Endothelial cell of umbilical vein (primary cell): ENCODE measurements around the gene PGRMC2.

Source experiments
- CTCF ChIP-seq, 2 donors: IDR thresholded peaks; 1 replicate in 1 of 2; 2 replicates in 1 of 2; pipeline ENCODE4 v1.5.1; 2011; ENCODE audit warnings: low read length in 2 of 2, mild to moderate bottlenecking in 2 of 2, moderate library complexity in 2 of 2, control low read depth in 1 of 2, inconsistent platforms in 1 of 2, low read depth in 1 of 2; ENCODE audit not compliant: insufficient read depth in 1 of 2; ENCODE audit errors: extremely low read depth in 1 of 2
- EZH2 ChIP-seq: IDR thresholded peaks from 2 replicates; pipeline ENCODE4 v1.6.1; 2012; ENCODE audit warnings: borderline replicate concordance, low read depth, mild to moderate bottlenecking, moderate library complexity, low read length, inconsistent platforms; ENCODE audit not compliant: severe bottlenecking
- FOS ChIP-seq: IDR thresholded peaks from 2 replicates; pipeline ENCODE4 v1.6.1; 2011; ENCODE audit warnings: mild to moderate bottlenecking, low read length, moderate library complexity, borderline replicate concordance; ENCODE audit not compliant: insufficient read depth
- GATA2 ChIP-seq: IDR thresholded peaks from 2 replicates; pipeline ENCODE4 v1.7.0; 2011; ENCODE audit warnings: low read depth, mild to moderate bottlenecking, moderate library complexity, mixed read lengths, low read length; ENCODE audit not compliant: insufficient read length, insufficient read depth
- MAX ChIP-seq: IDR thresholded peaks from 2 replicates; pipeline ENCODE4 v1.6.1; 2011; ENCODE audit not compliant: insufficient read depth, insufficient read length
- MYC ChIP-seq: IDR thresholded peaks from one replicate; pipeline ENCODE4 v1.6.1; 2011; ENCODE audit warnings: mild to moderate bottlenecking, low read depth, low read length
- POLR2A ChIP-seq: IDR thresholded peaks from 2 replicates; pipeline ENCODE4 v1.6.1; 2012; ENCODE audit warnings: low read depth, mild to moderate bottlenecking, control low read depth, low read length
- POLR2AphosphoS5 ChIP-seq: IDR thresholded peaks from 2 replicates; pipeline ENCODE4 v1.6.1; 2012; ENCODE audit warnings: low read depth, mild to moderate bottlenecking, control low read depth, low read length, moderate library complexity; ENCODE audit not compliant: insufficient read depth

DNA sequence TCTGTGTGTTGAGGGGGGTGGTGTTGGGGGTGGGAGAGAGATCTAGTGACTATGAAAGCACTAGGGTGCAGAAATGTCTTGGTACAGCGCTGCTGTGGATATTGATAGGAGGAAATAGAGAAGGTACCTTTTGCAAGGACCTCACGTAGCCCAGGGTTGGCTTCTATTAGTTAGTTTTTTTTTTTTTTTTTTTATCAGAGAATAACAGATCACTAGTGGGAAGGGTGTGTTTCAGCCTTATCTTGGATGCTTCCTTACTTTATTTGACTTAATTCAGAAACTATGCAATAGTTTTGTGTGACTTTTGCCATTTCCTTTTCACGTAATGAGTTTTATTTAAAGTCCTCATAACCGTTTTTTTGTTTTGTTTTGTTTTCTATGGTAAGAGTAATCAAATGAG, 16.4 kb upstream of the PGRMC2 start:
- no peak for TF ChIP-seq POLR2A
- TF ChIP-seq CTCF (IDR thresholded peaks at IDR 0.05; ENCODE audit: extremely low read depth in 1 of 2, insufficient read depth in 1 of 2, low read depth in 1 of 2, low read length in 2 of 2), result no peak
- no peak for TF ChIP-seq MAX
- TF ChIP-seq POLR2AphosphoS5, result no peak
- no peak for TF ChIP-seq EZH2
- TF ChIP-seq FOS, result peak; percentile 12
- TF ChIP-seq GATA2, result peak; percentile 45
- no peak for TF ChIP-seq MYC
